H1 (cell line): Measurements from ENCODE around the gene DNAJB12. TPM values are rescaled to one million over a fixed set of nuclear protein-coding genes. Genes with fewer than 3 reads are reported as not detected.

Experiments
- CHD7 ChIP-seq: fragments of 300-600 bp; sonication (generic); IDR thresholded peaks from 2 replicates; pipeline ENCODE4 v1.7.1; 2012; ENCODE audit warnings: low read length, moderate library complexity, mild to moderate bottlenecking, inconsistent platforms; ENCODE audit not compliant: insufficient replicate concordance
- EP300 ChIP-seq, 2 experiments: IDR thresholded peaks; 1 replicate in 1 of 2; 2 replicates in 1 of 2; pipeline ENCODE4 v1.6.1; 2011 to 2012; ENCODE audit warnings: low read depth in 2 of 2, low read length in 2 of 2, mild to moderate bottlenecking in 2 of 2, borderline replicate concordance in 1 of 2, inconsistent platforms in 1 of 2, moderate library complexity in 1 of 2
- FOSL1 ChIP-seq: IDR thresholded peaks from 2 replicates; pipeline ENCODE4 v1.6.1; 2011; ENCODE audit warnings: mild to moderate bottlenecking, low read depth, low read length, moderate library complexity; ENCODE audit not compliant: insufficient read depth
- HDAC2 ChIP-seq, 2 experiments: fragments of 300-600 bp in 1 of 2; sonication (generic) in 1 of 2; IDR thresholded peaks; 2 replicates each; pipeline ENCODE4 v1.6.1; 2011 to 2012; ENCODE audit warnings: low read depth in 2 of 2, low read length in 2 of 2, mild to moderate bottlenecking in 2 of 2, moderate library complexity in 2 of 2, borderline replicate concordance in 1 of 2, inconsistent platforms in 1 of 2
- JUN ChIP-seq: IDR thresholded peaks from 2 replicates; pipeline ENCODE4 v1.6.1; 2011; ENCODE audit warnings: low read depth, mild to moderate bottlenecking, improper control_type of control experiment, low read length
- JUND ChIP-seq: IDR thresholded peaks from 2 replicates; pipeline ENCODE4 v1.6.1; 2011; ENCODE audit warnings: mild to moderate bottlenecking, improper control_type of control experiment, low read length
- KDM1A ChIP-seq: fragments of 200-600, 300-600 bp; sonication (generic); IDR thresholded peaks from 2 replicates; pipeline ENCODE4 v1.7.1; 2016; ENCODE audit warnings: mild to moderate bottlenecking, low read length, borderline replicate concordance
- POLR2AphosphoS5 ChIP-seq: IDR thresholded peaks from 2 replicates; pipeline ENCODE4 v1.6.1; 2011; ENCODE audit warnings: low read depth, low read length
- TAF1 ChIP-seq: IDR thresholded peaks from 2 replicates; pipeline ENCODE4 v1.6.1; 2011; ENCODE audit warnings: mild to moderate bottlenecking, low read depth, low read length
- ZNF274 ChIP-seq: IDR thresholded peaks from 2 replicates; pipeline ENCODE4 v1.7.0; 2012; ENCODE audit warnings: low read length, borderline replicate concordance; ENCODE audit errors: extremely low read depth
- polyA plus RNA-seq, 7 experiments: library from polyadenylated mRNA; depleted of rRNA in 3 of 7; stranded (reverse) in 5 of 7; unstranded in 2 of 7; fragments of >200 nt in 5 of 7; fragments of 200-250 nt in 2 of 7; gene quantifications; 1 replicate in 5 of 7; 2 replicates in 1 of 7; 4 replicates in 1 of 7; pipeline versions ENCODE4 v1.2.1 to v1.2.3, GENCODE V29; 2011 to 2013; ENCODE audit warnings: missing spikeins in 2 of 7, mixed read lengths in 2 of 7
- total RNA-seq: library from RNA; stranded (reverse); fragmentation: NEBNext Ultra II Directional; extraction: Animal tissue kit (Norgen Biotek cat#: 25700); gene quantifications from 2 replicates; pipeline ENCODE4 v1.2.1, GENCODE V29; 2021

Gene DNAJB12
- total and polyA plus RNA-seq, 2 of the 8 experiments (the other 6 are each of a cell fraction or from before 2014, with no cell fraction given): 10.8 to 20.5 TPM

GRCh38 chr10:72320676-72321247, 34.0 kb downstream of the DNAJB12 start (continued):
- no peak for TF ChIP-seq CHD7
- TF ChIP-seq JUND: 0 out of 2 replicates have a peak, but pooled peaks have one; percentile 63
- TF ChIP-seq POLR2AphosphoS5: peak; percentile 75; the same call in 1 of the 2 replicates
- no peak for TF ChIP-seq JUN
- peak in 1 of 2 experiments; percentile 47; a peak in 1 of 3 replicates for TF ChIP-seq EP300 (IDR thresholded peaks at IDR 0.05; ENCODE audit: borderline replicate concordance in 1 of 2, low read depth in 2 of 2, low read length in 2 of 2)
- TF ChIP-seq HDAC2 (IDR thresholded peaks at IDR 0.05; ENCODE audit: borderline replicate concordance in 1 of 2, low read depth in 2 of 2, low read length in 2 of 2): 0 out of 4 replicates have a peak, but pooled peaks of 1 of the 2 experiments have one; percentile 22
- TF ChIP-seq TAF1: peak; percentile 64
- TF ChIP-seq KDM1A: peak; percentile 41; the same call in 1 of the 2 replicates
- TF ChIP-seq FOSL1: no peak
- TF ChIP-seq ZNF274: no peak
